GM12878 (cell line): ENCODE data around the gene HEXIM1. TPM values are rescaled to one million over a fixed set of nuclear protein-coding genes. Genes with fewer than 3 reads are reported as not detected.

ENCODE experiments used
- ATAC-seq: fragments of 200-7000 bp; cut with Tn5 transposase; 3 replicates; pipeline ENCODE4 v1.9.1; 2020; ENCODE audit warnings: mild to moderate bottlenecking, moderate library complexity
- BruUV-seq: library from RNA; stranded (reverse); fragments of 400-500 nt; replicated peaks from 2 replicates; lab custom pipeline; 2021; lab: Mats Ljungman, UMichigan
- CTCF ChIA-PET: fragments of 300-600 bp; sonication (Branson Sonifier 250); formaldehyde crosslinking; extraction: SDS; loops from one replicate; lab custom pipeline; 2021; ENCODE audit warnings: inconsistent platforms; lab: Yijun Ruan, JAX
- POLR2A ChIA-PET: fragments of 350-600 bp; formaldehyde crosslinking; extraction: SDS; loops from one replicate; lab custom pipeline; 2021; ENCODE audit warnings: inconsistent platforms; lab: Charles Lee
- RAD21 ChIA-PET: fragments of 300-600 bp; sonication (Branson Sonifier 250); formaldehyde crosslinking; loops from one replicate; lab custom pipeline; 2023; ENCODE audit warnings: antibody characterized with exemption; ENCODE audit not compliant: unreplicated experiment; lab: Charles Lee
- SMC1A ChIA-PET: fragments of 300-600 bp; sonication (Branson Sonifier 250); formaldehyde crosslinking; loops from one replicate; lab custom pipeline; 2023; ENCODE audit not compliant: unreplicated experiment, uncharacterized antibody; lab: Charles Lee
- DNase-seq: peaks from one replicate; pipeline ENCODE4 v3.0.0-alpha.2; 2011; ENCODE audit warnings: low read depth, low spot score
- FAIRE-seq: peaks from 3 replicates; lab custom pipeline; 2011; peaks lifted over from hg19 to GRCh38; lab: Jason Lieb, UNC
- H2AFZ ChIP-seq: 2 replicates; pipeline ENCODE4 v1.6.0; 2011; ENCODE audit warnings: low read depth, low read length, control low read depth; ENCODE audit not compliant: control insufficient read depth
- H3K27ac ChIP-seq: 2 replicates; pipeline ENCODE4 v1.5.1; 2011; ENCODE audit warnings: control low read depth; ENCODE audit not compliant: control insufficient read depth, insufficient read depth
- H3K27me3 ChIP-seq, 2 experiments: replicated peaks in 1 of 2; 2 replicates each; pipeline versions ENCODE4 v1.6.0 to v1.6.1; 2011; ENCODE audit warnings: low read length in 1 of 2; ENCODE audit not compliant: control insufficient read depth in 2 of 2, insufficient read depth in 2 of 2
- H3K36me3 ChIP-seq, 2 experiments: 2 replicates each; pipeline ENCODE4 v1.5.1; 2011; ENCODE audit warnings: low read length in 1 of 2; ENCODE audit not compliant: control insufficient read depth in 2 of 2, insufficient read depth in 2 of 2
- H3K4me1 ChIP-seq: 2 replicates; pipeline ENCODE4 v1.6.1; 2011; ENCODE audit warnings: mild to moderate bottlenecking, low read length, moderate library complexity, mixed read lengths; ENCODE audit not compliant: control insufficient read depth, insufficient read depth
- H3K4me2 ChIP-seq: 2 replicates; pipeline ENCODE4 v1.6.0; 2011; ENCODE audit warnings: control low read depth; ENCODE audit not compliant: control insufficient read depth, insufficient read depth
- H3K4me3 ChIP-seq: fragments of 200-600 bp; sonication (generic); 2 replicates; pipeline ENCODE4 v1.5.1; 2016
- H3K79me2 ChIP-seq: 2 replicates; pipeline ENCODE4 v1.6.0; 2011; ENCODE audit warnings: low read length; ENCODE audit not compliant: control insufficient read depth, insufficient read depth
- H3K9ac ChIP-seq: 2 replicates; pipeline ENCODE4 v1.8.0; 2011; ENCODE audit warnings: low read length, control low read depth, mixed read lengths; ENCODE audit not compliant: control insufficient read depth, insufficient read depth
- H3K9me3 ChIP-seq: replicated peaks from 3 replicates; pipeline ENCODE4 v1.5.1; 2011; ENCODE audit warnings: mild to moderate bottlenecking, low read length; ENCODE audit not compliant: control insufficient read depth, insufficient read depth
- H4K20me1 ChIP-seq: 2 replicates; pipeline ENCODE4 v1.6.0; 2011; ENCODE audit not compliant: control insufficient read depth, insufficient read depth
- CTCF ChIP-seq, 3 experiments: IDR thresholded peaks in 2 of 3; conservative IDR thresholded peaks in 1 of 3; 2 replicates each; pipeline ENCODE4 v1.5.1; 2011; ENCODE audit warnings: low read depth in 3 of 3, low read length in 3 of 3, mild to moderate bottlenecking in 3 of 3, control low read depth in 2 of 3, moderate library complexity in 2 of 3, inconsistent platforms in 1 of 3, mixed read lengths in 1 of 3; ENCODE audit not compliant: control insufficient read depth in 2 of 3, insufficient read depth in 1 of 3; ENCODE audit errors: extremely low read depth in 1 of 3
- FOS ChIP-seq: IDR thresholded peaks from 3 replicates; pipeline ENCODE4 v1.6.1; 2011; ENCODE audit warnings: borderline replicate concordance; ENCODE audit not compliant: insufficient read length; ENCODE audit errors: extremely low read depth
- HCFC1 ChIP-seq: fragments of 150-350 bp; IDR thresholded peaks from 2 replicates; pipeline ENCODE4 v1.6.1; 2014; ENCODE audit warnings: low read length
- POLR2A ChIP-seq: IDR thresholded peaks from 2 replicates; pipeline ENCODE4 v1.6.1; 2011; ENCODE audit warnings: low read depth, mild to moderate bottlenecking, low read length
- RB1 ChIP-seq: fragments of 450-650 bp; formaldehyde crosslinking; IDR thresholded peaks from 2 replicates; pipeline ENCODE4 v1.6.1; 2017; ENCODE audit warnings: mild to moderate bottlenecking, borderline replicate concordance
- RFX5 ChIP-seq: IDR thresholded peaks from 2 replicates; pipeline ENCODE4 v1.6.1; 2011; ENCODE audit warnings: low read depth, low read length, improper control_type of control experiment
- STAT3 ChIP-seq: IDR thresholded peaks from 2 replicates; pipeline ENCODE4 v1.6.1; 2011; ENCODE audit warnings: low read depth, low read length, improper control_type of control experiment
- WGBS: methylation state at CpG from one replicate; pipeline ENCODE4 v1.1.6; 2016; ENCODE audit warnings: low lambda C conversion rate; ENCODE audit not compliant: insufficient replicate concordance, insufficient coverage; ENCODE audit errors: missing lambda C conversion rate; 5-methylcytosine and 5-hydroxymethylcytosine counted together
- in situ Hi-C: fragments of 300-500 bp; cut with MboI; formaldehyde crosslinking; loops from 9 replicates; pipeline ENCODE4 v1.14.3; 2018; ENCODE audit warnings: mixed read lengths
- intact Hi-C: fragments of 100-400 bp; cut with micrococcal nuclease; formaldehyde crosslinking; loops from one replicate; pipeline ENCODE4 v1.14.2; 2022; ENCODE audit not compliant: unreplicated experiment
- polyA plus RNA-seq, 11 experiments: library from polyadenylated mRNA; depleted of rRNA in 4 of 11; unstranded in 6 of 11; stranded (reverse) in 5 of 11; fragments of >200 nt; fragmentation: Nextera tagmentation in 4 of 11; fragmentation: Illumina TruSeq in 1 of 11; extraction: Ambion mirVana in 4 of 11; extraction: Trizol in 1 of 11; gene quantifications; 1 replicate in 1 of 11; 2 replicates in 10 of 11; pipeline versions ENCODE4 v1.2.1 to v1.2.3, GENCODE V29; 2011 to 2016; ENCODE audit warnings: inconsistent platforms in 2 of 11, missing spikeins in 2 of 11, low read depth in 1 of 11
- total RNA-seq, 4 experiments: library from RNA; depleted of rRNA in 3 of 4; stranded (reverse); fragments of >200 nt in 3 of 4; fragmentation: Illumina TruSeq in 1 of 4; extraction: Trizol in 1 of 4; gene quantifications; 2 replicates each; pipeline versions ENCODE4 v1.2.1 to v1.2.3, GENCODE V29; 2013 to 2021

Gene HEXIM1
- total and polyA plus RNA-seq, 10 of the 15 experiments (the other 5 are each of a cell fraction or from before 2014, with no cell fraction given): 1.9 to 24.1 (median 9.0) TPM

DNA sequence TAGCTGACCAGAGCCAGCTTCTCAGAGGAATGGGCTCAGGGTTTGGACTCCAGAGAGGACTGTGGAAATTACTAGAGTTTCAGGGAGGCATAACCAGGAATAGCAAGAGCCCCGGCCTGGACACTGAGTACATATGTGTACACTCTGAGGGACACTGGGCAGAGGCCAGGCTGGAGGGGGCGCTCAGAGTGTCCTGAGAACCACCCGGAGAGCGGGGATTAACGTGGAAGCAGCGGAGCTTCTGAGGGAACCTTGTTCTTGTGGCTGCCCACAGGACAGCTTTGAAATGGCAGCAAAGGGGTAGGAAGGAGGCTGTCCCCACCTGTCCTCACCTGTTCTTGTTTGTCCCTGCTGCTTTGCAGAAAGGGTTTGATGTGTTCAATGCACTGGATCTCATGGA, 43.8 kb upstream of the HEXIM1 start (continued):
- no peak for TF ChIP-seq RB1
- TF ChIP-seq HCFC1: no peak
- TF ChIP-seq RFX5: no peak

DNA sequence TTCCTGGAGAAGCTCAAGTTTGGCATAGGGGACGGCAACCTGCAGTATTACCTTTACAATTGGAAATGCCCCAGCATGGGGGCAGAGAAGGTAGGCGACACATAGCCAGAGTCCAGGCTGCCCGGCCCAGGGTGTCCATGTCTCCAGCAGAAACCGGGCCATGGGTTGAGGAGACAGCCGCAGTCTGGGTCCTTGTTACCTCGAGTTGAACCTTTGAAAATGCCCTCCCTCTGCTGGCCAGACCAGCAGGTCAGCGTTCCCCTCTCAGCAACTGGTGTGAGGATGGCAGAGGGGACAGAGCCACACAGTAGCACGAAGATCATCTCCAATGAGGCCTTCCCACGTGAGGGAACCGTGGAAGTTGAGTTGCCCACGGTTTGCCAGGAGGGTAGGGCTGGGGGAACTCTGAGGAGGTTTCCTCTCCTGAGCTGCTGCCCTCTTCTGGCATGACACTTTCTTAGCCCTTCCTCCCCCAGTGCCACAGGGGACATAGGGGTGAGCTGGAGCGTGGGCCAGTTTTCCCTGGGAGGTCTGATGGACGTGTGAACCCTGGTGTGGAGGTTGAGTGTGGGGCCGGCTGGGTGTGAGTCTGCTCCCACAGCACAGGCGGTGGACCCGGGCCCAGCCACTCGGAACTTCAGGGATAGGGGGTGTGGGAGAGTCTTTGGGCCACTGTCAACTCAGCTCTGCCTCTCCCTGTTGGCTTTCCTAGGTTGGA, 43.2 kb upstream of the HEXIM1 start:
- no peak for FAIRE-seq
- ChIA-PET POLR2A (no interaction called here), CTCF (interaction anchor here (0.9 to 2.0 kb wide), 6 partner anchors 9 to 185 kb away, joined by 3 to 5 read pairs (median 3); partner anchors contain the start of genes ACBD4 and PLCD3), RAD21 (no interaction called here), SMC1A (no interaction called here)
- 94% methylated on average over 17 of the region's 17 CpGs for WGBS
- Histone ChIP-seq H3K9ac (no peak overlapping the region), H3K4me3 (no peak overlapping the region), H4K20me1 (peaks cover 3% of the 10 kb centered on the region; the same call in 1 of the 2 replicates), H3K79me2 (no peaks in the 10 kb centered on the region), H3K4me1 (no peaks in the 10 kb centered on the region), H3K9me3 (no peaks in the 10 kb centered on the region), H3K27me3 (no peaks in the 10 kb centered on the region), H2AFZ (no peak overlapping the region), H3K4me2 (no peak overlapping the region), H3K27ac (no peak overlapping the region), H3K36me3 (peaks cover 48 to 51% of the 10 kb centered on the region in 2 experiments)
- no TSS peak for BruUV-seq
- intact Hi-C loops: no loop called here
- TF ChIP-seq STAT3 (no peak), CTCF (IDR thresholded peaks at IDR 0.05 in 2 of 3, conservative IDR thresholded peaks at IDR 0.05 in 1 of 3; ENCODE audit: control insufficient read depth in 2 of 3, extremely low read depth in 1 of 3, insufficient read depth in 1 of 3, low read depth in 3 of 3, low read length in 3 of 3) (0 out of 6 replicates have a peak, but pooled peaks of 1 of the 3 experiments have one; percentile 3), FOS (no peak), POLR2A (peak; percentile 36; the same call in 1 of the 2 replicates)
- no peak for DNase-seq
- ATAC-seq: no peak
- in situ Hi-C loops: loop anchor here (10.0 kb wide), 1 partner anchor 180 kb away; no protein-coding TSS in a partner anchor
